ENCODE data around the gene ERH.

GRCh38 chr14:69335371-69335771, 62.7 kb downstream of the ERH start:
- TF ChIP-seq POLR2A (IDR thresholded peaks at IDR 0.05) (no peak), CTCF (IDR thresholded peaks at IDR 0.05) (no peak)
